Central memory CD4-positive, alpha-beta T cell (primary cell): ENCODE data around the gene EVI5L.
"Not testable (repeated sequence)": the region's sequence is repeated elsewhere in the genome, so short reads cannot be mapped to it uniquely, and the experiment has no call there.

Experiments
- DNase-seq: peaks from one replicate; pipeline ENCODE4 v3.0.0; 2022

The EVI5L gene

DNA sequence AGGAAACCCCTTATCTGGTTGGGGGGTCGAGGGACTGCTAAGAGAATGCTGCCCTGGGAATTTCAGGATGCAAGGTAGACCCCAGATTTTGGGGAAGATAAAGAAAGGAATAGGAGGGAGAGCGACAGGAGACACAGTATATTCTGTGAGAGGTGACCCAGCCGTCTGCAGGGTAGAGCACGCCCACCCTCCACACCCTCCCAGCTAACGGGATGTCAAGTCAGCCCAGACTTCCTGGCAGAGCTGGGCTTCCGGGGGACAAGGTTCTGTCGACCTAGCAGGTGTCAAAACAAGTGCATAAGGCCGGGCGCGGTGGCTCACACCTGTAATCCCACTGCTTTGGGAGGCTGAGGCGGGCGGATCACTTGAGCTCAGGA is 44.9 kb downstream of the EVI5L start:
- no peak for DNase-seq

DNA sequence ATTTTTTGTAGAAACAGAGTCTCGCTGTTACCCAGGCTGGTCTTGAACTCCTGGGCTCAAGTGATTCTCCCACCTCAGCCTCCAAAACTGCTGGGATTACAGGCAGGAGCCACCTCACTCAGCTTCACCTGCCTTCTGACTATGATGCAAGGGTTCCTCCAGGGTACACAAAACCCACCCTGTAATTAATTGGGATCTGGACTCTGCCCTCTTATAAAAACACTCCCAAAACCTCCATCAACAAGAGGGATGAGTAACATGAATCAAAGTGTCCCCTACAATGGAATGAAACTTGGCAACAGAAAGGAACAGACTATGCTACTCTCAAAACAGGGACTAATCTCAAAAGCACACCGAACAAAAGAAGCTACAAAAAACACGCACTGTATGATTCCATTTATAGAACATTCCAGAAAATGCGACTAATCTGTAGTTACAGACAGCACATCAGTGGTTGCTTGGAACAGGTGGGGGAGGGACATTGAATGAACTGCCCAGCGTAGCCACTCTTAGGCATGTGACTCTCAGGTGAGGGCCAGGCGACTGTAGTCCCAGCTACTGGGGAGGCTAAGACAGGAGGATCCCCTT is 47.3 kb downstream of the EVI5L start:
- no peak for DNase-seq

- no peak for DNase-seq
Measured at GRCh38 chr19:7879111-7879807, 49.2 kb downstream of the EVI5L start.

DNA sequence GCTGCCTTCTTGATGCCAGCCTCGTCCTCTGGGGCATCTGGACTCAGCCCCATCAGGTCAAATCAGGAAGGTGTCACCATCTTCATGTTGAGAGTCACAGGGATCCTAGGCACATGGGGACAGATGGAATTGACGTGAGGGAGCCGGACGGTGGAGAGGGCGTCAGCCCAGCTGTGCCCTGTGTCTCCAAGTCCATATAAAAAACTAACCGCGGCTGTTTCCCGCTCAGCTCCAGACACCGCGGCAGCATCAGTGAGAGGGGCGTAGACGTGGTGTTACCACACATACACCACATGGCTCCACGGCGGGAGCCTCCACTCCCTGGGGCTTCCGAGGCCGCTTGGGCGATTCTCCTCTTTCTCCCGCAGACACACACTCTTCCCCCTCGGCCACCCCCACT is 49.8 kb downstream of the EVI5L start:
- no peak for DNase-seq

DNA sequence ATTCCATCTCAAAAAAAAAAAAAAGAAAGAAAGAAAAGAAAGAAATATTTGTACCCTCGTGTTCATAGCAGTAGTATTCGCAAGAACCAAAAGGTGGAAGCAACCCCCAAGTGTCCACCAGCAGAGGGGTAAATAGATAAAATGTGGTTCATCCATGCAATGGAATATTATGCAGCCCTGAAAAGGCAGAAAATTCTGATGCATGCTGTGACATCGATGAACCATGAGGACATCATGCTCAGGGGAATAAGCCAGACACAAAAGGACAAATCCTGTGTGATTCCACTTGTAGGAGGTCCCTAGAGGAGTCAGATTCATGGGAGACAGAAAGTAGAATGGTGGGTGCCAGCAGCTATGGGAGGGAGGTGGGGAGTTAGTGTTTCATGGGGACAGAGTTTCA is 51.9 kb downstream of the EVI5L start:
- DNase-seq: no peak

DNA sequence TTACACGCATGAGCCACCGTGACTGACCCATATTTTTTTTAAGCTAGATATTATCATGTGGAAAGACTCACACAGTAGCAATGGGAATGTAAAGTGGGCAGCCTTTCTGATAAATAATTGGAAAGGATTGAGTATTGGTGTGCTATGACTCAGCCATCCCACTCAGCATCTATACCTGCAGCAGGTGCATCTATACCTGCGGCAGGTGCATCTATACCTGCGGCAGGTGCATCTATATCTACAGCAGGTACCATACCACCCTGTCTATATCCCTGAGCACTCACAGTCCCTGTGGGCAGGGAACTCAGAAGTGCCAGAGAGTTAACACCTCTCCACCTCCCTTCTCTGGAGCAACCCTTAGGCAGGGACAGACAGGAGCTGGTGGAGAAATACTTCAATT is 53.1 kb downstream of the EVI5L start:
- no peak for DNase-seq

DNA sequence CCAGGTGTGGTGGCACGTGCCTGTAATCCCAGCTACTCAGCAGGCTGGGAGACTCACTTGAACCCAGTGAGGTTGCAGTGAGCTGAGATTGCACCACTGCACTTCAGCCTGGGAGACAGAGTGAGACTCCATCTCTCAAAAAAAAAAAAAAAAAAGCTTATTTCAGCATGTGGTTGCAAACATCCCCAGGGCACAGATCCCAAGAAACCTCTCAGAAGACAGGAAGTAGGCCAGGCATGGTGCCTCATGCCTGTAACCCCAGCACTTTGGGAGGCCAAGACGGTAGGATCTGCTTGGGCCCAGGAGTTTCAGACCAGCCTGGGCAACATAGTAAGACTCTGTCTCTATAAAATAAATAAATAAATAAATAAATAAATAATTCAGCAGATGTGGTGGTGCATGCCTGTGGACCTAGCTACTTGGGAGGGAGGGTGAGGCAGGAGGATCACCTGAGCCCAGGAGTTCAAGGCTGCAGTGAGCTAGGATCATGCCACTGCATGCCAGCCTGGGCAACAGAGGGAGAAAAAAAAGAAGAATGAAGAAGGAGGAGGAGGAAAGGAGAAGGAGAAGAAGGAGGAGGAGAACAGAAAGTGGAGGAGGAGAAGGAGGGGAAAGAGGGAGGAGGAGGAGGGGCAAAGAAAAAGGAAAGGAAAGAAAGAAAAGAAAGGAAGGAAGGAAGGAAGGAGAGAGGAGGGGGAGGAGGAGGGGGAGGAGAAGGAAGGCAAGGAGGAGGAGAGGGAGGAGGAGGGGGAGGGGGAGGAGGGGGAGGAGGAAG is 54.0 kb downstream of the EVI5L start:
- DNase-seq: no peak

GRCh38 chr19:7885818-7886217 is 55.8 kb downstream of the EVI5L start:
- no peak for DNase-seq

DNA sequence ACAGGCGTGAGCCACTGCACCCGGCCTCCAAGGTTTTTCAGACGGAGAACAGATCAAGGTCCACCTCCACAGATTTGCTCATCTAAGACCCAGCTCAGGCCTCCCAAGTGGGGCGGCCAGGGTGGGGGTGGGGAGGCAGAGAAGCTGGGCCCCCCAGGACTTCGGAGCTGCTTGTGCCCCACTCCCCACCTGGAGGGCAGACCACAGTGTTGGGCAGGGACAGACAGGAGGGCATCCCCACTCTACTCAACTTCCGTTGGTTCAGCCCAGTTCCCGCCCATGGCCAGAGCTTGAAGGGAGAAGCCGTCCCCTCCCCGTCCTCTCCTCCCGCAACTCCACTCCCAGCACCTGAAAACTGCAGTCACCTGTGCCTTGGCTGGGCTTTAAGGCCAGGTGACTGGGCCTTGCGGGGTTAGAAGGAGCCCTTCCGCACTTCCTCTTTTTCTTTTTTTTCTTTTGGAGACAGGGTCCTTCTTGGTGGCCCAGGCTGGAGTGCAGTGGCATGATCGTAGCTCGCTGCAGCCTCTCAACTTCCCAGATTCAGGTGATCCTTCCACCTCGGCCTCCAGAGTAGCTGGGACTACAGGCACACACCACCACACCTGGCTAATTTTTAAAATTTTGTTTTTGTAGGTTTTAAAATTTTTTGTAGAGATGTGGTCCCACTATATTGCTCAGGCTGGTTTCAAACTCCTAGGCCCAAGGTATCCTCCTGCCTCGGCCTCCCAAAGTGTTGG is 57.6 kb downstream of the EVI5L start:
- DNase-seq: no peak

DNA sequence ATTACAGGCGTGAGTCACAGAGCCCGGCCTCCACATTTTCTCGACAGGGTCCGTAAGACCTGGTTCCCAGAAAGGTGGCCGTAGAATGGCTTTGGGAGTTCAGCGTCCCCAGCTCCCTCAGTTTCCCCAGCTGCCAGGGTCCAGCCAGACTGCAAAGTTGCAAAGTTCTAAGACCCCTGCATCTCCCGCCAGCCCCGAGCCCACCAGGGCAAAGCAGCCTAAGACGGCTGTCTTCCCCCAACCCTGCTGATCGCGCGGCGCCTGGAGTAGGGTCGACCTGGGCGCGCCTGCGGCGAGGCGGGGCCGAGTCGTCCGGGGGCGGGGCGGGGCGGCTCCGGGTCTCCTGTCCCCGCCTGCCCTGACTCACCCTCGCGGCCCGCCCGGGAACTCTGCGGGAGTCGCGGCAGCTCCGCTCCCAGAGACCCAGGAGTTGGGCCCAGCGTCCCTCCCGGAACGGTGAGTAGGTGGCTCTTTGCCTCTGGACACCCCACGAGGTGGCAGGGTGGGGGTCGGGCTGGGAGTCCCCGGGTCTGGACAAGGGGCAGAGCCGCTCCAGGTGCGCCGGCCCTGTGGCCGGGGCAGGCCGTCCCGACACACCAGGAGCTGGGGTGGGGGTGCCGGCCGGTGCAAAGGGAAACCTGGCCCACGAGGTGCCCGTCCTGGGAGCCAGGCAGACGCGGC is 58.3 kb downstream of the EVI5L start, which contains the start of gene LRRC8E:
Gene LRRC8E (plus strand): TSS at position 366 of the 681 bp plus-strand sequence. CDS start 7,094 bp downstream, outside the sequence.
- no peak for DNase-seq

DNA sequence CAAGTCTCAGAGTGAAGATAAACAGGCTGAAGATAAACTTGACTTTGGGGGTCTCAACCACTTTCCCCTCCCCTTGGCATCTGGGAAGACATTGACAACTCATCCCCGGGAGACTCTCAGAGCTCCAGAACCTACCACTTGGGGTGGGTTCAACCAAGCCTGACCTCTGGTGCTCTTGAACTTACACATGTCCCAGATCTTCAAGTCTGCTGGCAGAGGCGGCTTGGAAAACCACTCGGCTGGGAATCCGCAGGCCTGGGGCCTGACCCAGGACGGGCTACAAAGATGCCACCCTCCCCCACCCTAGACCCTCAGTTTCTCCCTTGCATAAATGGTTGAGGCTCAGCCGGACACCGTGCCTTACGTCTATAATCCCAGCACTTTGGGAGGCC is 58.8 kb downstream of the EVI5L start:
- no peak for DNase-seq

DNA sequence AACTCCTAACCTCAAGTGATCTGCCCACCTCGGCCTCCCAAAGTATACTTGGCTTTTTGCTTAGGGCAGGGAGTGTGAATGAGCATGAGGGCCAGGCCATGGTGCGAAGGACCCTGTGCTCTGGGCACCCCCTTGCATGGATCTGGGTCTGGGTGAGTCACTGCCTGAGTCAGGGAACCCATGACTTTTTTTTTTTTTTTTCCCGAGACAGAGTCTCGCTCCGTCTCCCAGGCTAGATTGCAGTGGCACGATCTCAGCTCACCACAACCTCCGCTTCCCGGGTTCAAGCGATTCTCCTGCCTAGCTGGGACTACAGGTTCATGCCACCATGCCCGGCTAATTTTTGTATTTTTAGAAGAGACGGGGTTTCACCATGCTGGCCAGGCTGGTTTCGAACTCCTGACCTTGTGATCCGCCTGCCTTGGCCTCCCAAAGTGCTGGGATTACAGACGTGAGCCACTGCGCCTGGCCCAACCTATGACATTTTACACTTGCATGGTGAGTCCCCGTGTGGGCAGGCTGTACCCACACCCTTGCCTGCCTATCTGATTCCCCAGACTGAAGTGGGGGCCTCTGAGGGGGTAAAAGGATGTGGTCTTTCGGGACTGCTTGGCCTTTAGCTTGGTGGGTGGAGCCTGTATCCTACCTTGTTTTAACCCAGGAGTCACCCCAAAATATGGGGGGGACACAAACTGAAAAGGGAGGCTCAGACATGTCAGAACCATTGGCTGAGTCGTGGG is 63.5 kb downstream of the EVI5L start:
- DNase-seq: not testable (repeated sequence)

- DNase-seq: no peak
Measured at GRCh38 chr19:7894612-7895309, 64.7 kb downstream of the EVI5L start.

GRCh38 chr19:7895565-7895964 is 65.5 kb downstream of the EVI5L start:
- no peak for DNase-seq

DNA sequence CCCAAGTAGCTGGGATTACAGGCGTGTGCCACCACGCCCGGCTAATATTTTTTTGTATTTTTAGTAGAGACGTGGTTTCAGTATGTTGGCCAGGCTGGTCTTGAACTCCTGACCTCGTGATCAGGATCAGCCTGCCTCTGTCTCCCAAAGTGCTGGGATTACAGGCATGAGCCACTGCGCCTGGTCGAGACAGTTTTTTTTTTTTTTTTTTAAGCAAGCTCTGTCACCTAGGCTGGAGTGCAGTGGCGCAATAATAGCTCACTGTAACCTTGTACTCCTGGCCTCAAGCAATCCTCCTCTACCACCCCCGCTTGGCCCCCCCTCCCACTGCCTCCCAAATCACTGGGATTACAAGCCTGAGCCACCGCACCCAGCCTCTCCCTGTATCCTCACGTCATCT is 67.3 kb downstream of the EVI5L start:
- DNase-seq: no peak

GRCh38 chr19:7898967-7899366 is 68.9 kb downstream of the EVI5L start:
- DNase-seq: no peak

GRCh38 chr19:7899751-7900378 is 69.8 kb downstream of the EVI5L start:
- no peak for DNase-seq

GRCh38 chr19:7900401-7900870 is 70.4 kb downstream of the EVI5L start:
- no peak for DNase-seq

- DNase-seq: no peak
Measured at GRCh38 chr19:7900931-7901330, 70.9 kb downstream of the EVI5L start.

DNA sequence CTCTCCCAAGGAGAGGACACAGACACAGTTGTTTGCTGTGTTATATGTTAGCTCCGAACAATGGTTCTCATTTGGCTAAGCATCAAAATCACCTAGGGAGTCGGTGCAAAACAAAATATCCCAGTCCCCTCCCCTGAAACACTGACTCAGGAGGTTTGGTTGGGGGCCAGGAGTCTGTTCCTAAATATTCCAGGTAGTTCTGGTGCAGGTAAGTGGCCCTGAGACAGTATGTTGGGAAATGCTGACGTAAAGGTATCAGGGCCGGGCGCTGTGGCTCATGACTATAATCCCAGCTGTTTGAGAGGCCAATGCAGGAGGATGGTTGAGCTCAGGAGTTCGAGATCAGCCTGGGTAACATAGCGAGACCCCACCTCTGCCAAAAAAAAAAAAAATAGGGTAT is 71.3 kb downstream of the EVI5L start:
- no peak for DNase-seq

- no peak for DNase-seq
Measured at GRCh38 chr19:7902796-7903243, 72.8 kb downstream of the EVI5L start.
